DMS 273 (cell line): ENCODE results near the gene SMIM31.

ENCODE experiments used
- DNase-seq: peaks from one replicate; lab custom pipeline; 2025; ENCODE audit not compliant: unreplicated experiment; lab: John Stamatoyannopoulos, UW

Gene SMIM31

GRCh38 chr4:164780839-164781238 is 26.9 kb downstream of the SMIM31 start:
- no peak for DNase-seq

DNA sequence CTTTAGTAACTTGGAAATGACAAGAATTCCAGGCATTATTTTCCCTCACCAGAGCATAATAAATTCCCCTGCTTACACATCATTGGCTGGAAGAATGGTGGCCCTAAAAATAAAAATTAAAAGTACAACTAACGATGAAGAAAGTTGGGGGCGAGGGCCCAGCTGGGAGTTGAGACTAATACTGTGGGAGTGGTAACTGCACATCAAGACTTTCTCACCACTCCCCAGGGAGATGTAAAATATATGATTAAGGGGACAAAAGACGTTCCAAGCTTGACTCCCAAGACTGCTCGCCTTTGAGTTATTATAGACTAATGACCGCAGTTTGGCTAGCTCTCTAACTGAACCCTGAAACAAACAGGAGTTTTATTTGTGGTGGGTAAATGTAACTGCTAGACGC is 30.0 kb downstream of the SMIM31 start:
- DNase-seq = no peak

DNA sequence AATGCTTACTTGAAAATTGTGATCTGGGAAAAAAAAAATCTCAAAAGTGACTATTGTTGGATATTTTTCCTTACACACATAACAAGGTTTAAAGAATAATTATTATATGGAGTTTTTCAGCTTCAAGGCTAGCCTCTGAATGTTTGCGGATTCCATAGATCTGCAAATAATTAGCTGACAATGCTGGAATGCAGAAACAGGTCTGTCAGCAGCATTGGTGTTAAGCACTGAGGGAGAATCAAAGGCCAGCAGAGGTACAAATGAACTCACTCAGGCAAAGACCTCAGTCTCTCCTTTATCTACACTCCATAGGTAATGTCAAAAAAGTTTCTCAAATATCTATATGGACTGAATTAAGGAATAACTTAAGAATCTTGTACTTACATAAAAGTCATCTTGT is 35.1 kb downstream of the SMIM31 start:
- no peak for DNase-seq

DNA sequence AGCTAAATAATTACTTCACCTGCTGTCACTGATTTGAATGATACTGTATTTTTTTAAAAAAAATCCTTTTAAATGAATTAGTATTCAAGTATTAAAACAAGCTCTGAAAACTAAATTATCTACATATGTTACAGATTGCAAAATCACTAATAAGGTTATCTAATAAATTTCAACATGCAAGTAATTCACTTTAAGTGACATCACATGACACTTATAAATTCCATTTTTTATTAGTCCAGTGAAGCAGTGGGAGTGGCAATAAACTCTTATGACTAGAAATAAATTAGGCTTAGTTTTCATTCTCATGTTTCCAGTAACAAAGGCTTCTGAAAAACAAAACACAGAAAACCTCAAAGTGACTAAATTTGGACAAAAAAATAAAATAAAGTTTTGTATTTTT is 36.3 kb downstream of the SMIM31 start:
- no peak for DNase-seq

DNA sequence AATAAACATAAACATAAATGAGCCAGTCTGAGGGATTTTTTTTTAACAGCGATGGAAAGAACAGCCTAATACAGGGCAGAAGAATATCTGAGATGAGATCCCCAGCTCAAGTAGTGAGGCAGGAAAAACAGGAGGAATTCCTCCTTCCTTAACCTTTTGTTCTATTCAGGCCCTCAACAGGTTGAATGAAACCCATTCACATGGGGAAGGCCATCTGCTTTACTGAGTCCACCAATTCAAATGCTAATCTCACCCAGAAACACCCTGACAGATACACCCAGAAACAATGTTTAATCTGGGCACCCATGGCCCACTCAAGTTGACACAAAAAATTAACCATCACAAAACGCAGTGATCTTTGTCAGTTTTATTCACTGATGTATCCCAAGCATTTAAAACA is 45.5 kb downstream of the SMIM31 start:
- no peak for DNase-seq

DNA sequence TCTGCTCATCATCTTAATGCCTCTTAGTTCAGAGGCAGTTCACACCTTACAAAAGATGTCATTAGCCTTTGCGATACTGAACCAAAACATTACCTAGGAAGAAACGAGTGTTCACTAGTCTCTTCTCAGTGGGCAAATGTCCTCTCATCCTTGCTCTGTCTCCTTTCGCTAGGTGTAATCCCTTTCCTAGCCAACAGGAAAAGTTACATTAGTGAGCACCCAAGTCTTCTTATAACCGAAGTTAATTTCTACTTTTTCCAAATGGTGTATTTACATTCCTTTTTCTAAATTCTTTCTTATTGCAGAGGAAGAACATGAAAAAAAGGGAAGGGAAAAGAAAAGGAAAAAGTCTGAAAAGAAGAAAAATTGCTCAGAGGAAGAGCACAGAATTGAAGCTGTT is 46.9 kb downstream of the SMIM31 start:
- no peak for DNase-seq

DNA sequence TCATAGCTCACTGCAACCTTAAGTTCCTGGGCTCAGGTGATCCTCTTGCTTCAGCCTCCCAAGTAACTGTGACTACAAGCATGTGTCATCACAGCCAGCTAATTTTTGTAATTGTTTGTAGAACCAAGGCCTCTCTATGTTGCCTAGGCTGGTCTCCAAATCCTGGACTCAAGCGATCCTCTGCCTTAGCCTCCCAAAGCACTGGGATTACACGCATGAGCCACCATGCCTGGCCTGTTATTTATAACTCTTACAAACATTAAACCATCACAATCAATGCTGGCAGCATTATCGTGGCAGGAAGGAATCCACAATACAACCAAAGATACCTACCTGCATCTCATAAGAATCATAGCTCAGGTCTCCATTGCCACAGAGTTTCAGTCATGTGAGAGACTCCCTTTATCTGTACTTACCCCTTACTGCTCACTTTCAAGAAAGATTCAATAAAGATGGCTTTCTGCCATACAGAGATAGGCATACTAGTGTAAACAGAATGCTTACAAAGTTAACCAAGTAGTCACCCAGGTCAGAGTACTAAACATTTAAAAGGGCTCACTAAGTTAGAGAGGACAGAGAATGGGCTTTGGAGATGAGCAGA is 48.5 kb downstream of the SMIM31 start:
- DNase-seq = no peak

DNA sequence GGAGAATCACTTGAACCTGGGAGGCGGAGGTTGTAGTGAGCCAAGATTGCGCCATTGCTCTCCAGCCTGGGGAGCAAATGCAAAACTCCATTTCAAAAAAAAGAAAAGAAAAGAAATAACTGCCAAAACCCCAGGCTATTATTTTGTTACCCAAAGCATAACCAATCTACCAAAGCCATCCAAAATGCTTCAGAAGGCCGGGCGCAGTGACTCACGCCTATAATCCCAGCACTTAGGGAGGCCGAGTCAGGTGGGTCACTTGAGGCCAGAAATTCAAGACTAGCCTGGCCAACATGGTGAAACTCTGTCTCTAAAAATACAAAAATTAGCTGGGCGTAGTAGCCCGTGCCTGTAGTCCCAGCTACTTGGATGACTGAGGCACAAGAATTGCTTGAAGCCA is 49.8 kb downstream of the SMIM31 start:
- DNase-seq = no peak

DNA sequence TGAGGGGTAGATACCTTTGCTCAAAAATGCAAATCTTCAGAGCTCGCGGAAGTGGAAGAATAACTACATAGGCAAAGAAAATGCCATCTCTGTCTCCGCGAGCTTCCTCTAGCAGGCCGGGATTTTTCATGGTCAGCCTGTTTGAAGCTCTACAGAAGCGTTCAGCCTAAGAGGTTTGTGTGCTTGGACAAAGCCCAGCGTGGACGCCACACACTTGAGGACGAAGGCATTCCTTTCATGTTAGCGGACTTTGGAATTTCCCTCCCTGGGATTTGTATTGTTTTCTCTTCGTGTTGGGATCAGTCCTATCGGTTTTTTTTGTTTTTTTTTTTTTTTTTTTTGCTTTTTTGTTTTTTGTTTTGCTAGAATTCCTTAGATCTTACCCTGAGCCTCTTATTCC is 53.7 kb downstream of the SMIM31 start:
- DNase-seq = no peak

GRCh38 chr4:164813554-164813953 is 59.6 kb downstream of the SMIM31 start:
- DNase-seq = no peak

DNA sequence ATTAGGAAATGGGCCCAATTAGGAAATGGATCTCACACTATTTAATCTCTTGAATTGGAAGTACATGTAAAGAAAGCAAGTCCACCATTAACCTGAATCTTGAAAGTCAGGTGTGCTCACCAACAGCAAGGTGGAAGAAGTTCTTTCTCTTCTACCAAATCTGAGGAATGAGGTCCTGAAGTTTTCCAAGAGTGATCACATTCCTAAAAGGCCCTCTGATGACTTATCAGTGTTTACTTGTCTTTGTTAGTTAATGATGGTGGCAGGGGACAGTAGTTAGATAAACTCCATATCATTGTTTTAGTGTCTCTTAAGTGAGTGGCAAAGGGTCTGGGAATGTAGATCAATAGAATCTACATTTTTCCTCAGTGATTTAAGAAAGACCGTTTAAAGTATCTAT is 61.8 kb downstream of the SMIM31 start:
- no peak for DNase-seq

DNA sequence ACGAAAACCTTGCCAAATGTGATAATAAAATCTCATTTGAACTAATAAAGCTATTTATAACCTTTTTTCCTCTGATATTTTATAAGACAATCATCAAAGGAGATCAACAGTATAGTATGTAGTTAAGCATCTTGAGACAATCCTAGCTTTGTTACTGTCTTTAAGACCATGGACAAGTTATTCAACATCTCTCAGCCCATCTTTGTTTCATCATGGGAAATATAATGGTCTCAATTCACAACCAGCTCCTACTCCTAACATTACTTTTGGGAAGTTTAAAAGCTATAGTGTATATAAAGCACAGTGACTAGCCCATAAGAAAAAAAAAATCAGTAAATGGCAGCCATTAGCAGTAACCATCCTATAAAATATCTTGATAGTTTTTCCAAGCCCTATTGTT is 65.4 kb downstream of the SMIM31 start:
- no peak for DNase-seq

DNA sequence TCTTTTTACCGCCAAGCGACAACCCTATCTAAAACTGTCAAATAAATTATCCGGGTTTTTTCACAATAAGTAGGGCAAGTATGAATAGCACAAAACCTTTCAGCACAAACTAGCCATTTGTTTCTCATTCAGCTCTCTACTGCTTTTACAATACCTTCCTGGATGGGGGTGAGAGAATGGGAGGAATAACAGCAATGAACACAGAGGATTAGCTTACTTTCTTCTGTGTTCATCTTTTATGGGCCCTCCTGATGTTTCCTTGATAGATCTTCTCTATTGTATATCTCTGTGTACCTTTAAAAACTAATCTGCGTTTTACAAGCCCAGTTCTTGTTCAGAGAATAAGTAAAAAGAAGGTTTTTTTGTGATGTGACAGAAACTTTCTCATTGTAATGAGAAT is 67.8 kb downstream of the SMIM31 start:
- DNase-seq = no peak

GRCh38 chr4:164824581-164824980 is 70.7 kb downstream of the SMIM31 start:
- DNase-seq = no peak

GRCh38 chr4:164828955-164829354 is 75.0 kb downstream of the SMIM31 start:
- no peak for DNase-seq

DNA sequence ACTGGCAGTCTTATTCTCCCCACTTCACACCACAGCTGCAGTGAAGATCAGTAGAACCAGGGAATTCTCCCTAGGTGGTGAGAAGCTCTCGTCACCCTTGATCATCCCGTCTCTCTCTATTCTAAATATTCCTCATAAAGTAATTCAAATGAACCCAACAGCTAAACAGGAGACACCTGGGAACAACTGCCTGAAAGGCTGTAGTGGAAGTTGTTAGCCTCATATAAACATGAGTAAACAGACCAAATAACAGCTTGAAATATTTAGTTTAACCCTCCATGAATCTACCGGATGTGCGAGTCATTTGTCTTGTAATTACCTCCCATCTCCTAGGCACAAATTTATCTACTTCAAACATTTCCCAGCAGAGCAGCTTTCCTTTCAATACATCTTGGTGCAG is 92.6 kb downstream of the SMIM31 start:
- no peak for DNase-seq

GRCh38 chr4:164847016-164847415 is 93.1 kb downstream of the SMIM31 start:
- no peak for DNase-seq

- no peak for DNase-seq
Observed at GRCh38 chr4:164847967-164848649, 94.2 kb downstream of the SMIM31 start.
